ENCODE measurements around the gene MMEL1.

DNA sequence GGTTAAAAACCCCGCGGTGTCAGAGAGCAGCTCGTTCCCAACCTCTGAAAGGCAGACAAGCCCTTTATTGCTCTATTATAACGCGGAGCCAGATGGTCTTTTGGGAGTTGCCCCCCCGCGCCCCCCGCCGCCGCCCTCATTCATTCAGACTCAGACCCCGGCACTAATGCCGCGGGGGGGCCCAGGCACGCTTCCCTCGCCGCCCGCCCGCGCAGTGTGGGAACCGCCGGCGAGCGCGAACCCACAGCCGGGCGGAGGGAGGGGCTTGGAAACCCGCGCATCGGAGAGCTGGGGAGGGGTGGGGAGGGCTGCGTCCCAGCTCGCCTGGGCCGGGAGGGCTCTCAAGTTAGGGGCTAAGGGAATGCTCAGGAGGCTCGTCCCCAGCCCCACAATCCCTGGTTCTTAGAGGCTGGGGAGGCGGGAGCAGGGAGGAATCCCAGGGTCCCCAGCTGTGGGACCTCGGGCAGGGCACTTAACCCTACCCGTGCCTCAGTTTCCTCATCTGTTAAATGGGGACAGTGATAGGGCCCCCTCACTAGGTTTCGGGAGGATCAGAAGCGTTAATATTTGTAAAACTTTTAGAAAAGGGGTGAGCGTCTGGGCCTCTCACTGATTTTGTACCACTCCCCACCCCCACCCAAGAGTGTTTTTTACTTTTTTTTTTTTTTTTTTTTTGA is 91.9 kb downstream of the MMEL1 start:
- TF ChIP-seq, protein P1, sequence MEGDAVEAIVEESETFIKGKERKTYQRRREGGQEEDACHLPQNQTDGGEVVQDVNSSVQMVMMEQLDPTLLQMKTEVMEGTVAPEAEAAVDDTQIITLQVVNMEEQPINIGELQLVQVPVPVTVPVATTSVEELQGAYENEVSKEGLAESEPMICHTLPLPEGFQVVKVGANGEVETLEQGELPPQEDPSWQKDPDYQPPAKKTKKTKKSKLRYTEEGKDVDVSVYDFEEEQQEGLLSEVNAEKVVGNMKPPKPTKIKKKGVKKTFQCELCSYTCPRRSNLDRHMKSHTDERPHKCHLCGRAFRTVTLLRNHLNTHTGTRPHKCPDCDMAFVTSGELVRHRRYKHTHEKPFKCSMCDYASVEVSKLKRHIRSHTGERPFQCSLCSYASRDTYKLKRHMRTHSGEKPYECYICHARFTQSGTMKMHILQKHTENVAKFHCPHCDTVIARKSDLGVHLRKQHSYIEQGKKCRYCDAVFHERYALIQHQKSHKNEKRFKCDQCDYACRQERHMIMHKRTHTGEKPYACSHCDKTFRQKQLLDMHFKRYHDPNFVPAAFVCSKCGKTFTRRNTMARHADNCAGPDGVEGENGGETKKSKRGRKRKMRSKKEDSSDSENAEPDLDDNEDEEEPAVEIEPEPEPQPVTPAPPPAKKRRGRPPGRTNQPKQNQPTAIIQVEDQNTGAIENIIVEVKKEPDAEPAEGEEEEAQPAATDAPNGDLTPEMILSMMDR (IDR thresholded peaks at IDR 0.05): no peak
- no peak for TF ChIP-seq POLR2A (IDR thresholded peaks at IDR 0.05)

All from testis (tissue), 2 donors.